Measurements from ENCODE around the gene IL4R. TPM values are rescaled to one million over a fixed set of nuclear protein-coding genes. Genes with fewer than 3 reads are reported as not detected.

Gene IL4R
- total RNA-seq, 1 donor from 2014 or later = 41.0 TPM

GRCh38 chr16:27347930-27348685 lies 34.3 kb downstream of the IL4R start:
- Mint-ChIP-seq H3K9me3 (ENCODE audit: low read depth) (no peaks in the 10 kb centered on the region), H3K4me3 (ENCODE audit: unreplicated experiment) (no peak overlapping the region), H3K27ac (ENCODE audit: unreplicated experiment) (no peak overlapping the region), H3K36me3 (ENCODE audit: low read depth) (peaks cover 41% of the 10 kb centered on the region), H3K4me1 (ENCODE audit: low read depth) (no peaks in the 10 kb centered on the region), H3K27me3 (ENCODE audit: low read depth) (no peaks in the 10 kb centered on the region)
- no peak for DNase-seq (ENCODE audit: low spot score)
- TF ChIP-seq, protein P1, sequence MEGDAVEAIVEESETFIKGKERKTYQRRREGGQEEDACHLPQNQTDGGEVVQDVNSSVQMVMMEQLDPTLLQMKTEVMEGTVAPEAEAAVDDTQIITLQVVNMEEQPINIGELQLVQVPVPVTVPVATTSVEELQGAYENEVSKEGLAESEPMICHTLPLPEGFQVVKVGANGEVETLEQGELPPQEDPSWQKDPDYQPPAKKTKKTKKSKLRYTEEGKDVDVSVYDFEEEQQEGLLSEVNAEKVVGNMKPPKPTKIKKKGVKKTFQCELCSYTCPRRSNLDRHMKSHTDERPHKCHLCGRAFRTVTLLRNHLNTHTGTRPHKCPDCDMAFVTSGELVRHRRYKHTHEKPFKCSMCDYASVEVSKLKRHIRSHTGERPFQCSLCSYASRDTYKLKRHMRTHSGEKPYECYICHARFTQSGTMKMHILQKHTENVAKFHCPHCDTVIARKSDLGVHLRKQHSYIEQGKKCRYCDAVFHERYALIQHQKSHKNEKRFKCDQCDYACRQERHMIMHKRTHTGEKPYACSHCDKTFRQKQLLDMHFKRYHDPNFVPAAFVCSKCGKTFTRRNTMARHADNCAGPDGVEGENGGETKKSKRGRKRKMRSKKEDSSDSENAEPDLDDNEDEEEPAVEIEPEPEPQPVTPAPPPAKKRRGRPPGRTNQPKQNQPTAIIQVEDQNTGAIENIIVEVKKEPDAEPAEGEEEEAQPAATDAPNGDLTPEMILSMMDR (IDR thresholded peaks at IDR 0.05) = no peak

- Mint-ChIP-seq H3K27ac (ENCODE audit: unreplicated experiment) (no peak overlapping the region), H3K9me3 (ENCODE audit: low read depth) (no peaks in the 10 kb centered on the region), H3K4me1 (ENCODE audit: low read depth) (no peaks in the 10 kb centered on the region), H3K4me3 (ENCODE audit: unreplicated experiment) (no peak overlapping the region), H3K27me3 (ENCODE audit: low read depth) (no peaks in the 10 kb centered on the region), H3K36me3 (ENCODE audit: low read depth) (peaks cover 45% of the 10 kb centered on the region)
- DNase-seq (ENCODE audit: low spot score) = no peak
- TF ChIP-seq, protein P1 (IDR thresholded peaks at IDR 0.05) = no peak
Measured at GRCh38 chr16:27349276-27349675, 35.5 kb downstream of the IL4R start.

DNA sequence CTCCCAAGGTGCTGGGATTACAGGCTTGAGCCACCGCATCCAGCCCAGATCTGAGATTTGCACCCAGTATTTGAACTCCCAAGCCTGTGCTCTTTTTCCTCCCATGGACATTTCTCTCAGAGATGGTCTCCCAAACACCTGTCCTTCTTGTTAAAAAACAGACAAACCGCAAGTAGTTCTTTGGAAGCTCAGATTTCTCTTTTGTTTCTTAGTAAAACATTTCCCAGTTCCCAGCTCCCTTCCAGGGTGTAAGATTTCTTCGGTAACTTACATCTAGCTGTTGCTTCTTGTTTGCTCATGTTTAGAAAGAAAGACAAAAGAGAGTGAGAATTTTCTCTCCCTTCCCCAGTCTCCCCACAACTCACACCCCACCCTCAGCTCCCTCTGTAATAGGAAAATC lies 36.2 kb downstream of the IL4R start:
- H3K4me1 Mint-ChIP-seq (ENCODE audit: low read depth) = no peaks in the 10 kb centered on the region
- TF ChIP-seq, protein P1 (IDR thresholded peaks at IDR 0.05) = no peak
- no peak overlapping the region for H3K27ac Mint-ChIP-seq (ENCODE audit: unreplicated experiment)
- H3K27me3 Mint-ChIP-seq (ENCODE audit: low read depth) = no peaks in the 10 kb centered on the region
- H3K36me3 Mint-ChIP-seq (ENCODE audit: low read depth) = peaks cover 52% of the 10 kb centered on the region
- H3K9me3 Mint-ChIP-seq (ENCODE audit: low read depth) = no peaks in the 10 kb centered on the region
- DNase-seq (ENCODE audit: low spot score) = no peak
- no peak overlapping the region for H3K4me3 Mint-ChIP-seq (ENCODE audit: unreplicated experiment)

DNA sequence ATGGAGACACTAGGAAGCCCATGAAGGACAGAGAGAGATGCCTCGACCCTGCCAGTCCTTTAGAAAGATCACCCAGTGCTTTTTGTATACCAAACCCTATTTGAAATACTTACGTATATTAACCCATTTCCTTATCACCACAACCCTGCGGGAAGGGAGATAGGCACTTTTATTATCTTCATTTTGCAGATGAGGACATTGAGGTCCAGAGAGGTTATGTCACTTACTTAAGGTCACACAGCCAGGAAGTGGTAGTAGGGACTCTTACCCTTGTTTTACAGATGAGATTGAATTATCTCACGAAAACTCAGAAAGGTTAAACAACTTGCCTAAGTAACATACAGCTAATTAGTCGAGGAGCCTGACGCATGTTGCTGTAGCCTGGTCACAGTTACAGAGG lies 38.2 kb downstream of the IL4R start:
- TF ChIP-seq, protein P1 (IDR thresholded peaks at IDR 0.05) = no peak
- H3K4me1 Mint-ChIP-seq (ENCODE audit: low read depth) = no peaks in the 10 kb centered on the region
- H3K27ac Mint-ChIP-seq (ENCODE audit: unreplicated experiment) = no peak overlapping the region
- peaks cover 49% of the 10 kb centered on the region for H3K36me3 Mint-ChIP-seq (ENCODE audit: low read depth)
- no peak overlapping the region for H3K4me3 Mint-ChIP-seq (ENCODE audit: unreplicated experiment)
- DNase-seq (ENCODE audit: low spot score) = no peak
- H3K9me3 Mint-ChIP-seq (ENCODE audit: low read depth) = no peaks in the 10 kb centered on the region
- no peaks in the 10 kb centered on the region for H3K27me3 Mint-ChIP-seq (ENCODE audit: low read depth)

GRCh38 chr16:27353853-27354252 lies 40.1 kb downstream of the IL4R start:
- H3K9me3 Mint-ChIP-seq (ENCODE audit: low read depth) = no peaks in the 10 kb centered on the region
- DNase-seq (ENCODE audit: low spot score) = no peak
- H3K27ac Mint-ChIP-seq (ENCODE audit: unreplicated experiment) = no peak overlapping the region

More at GRCh38 chr16:27353853-27354252, 40.1 kb downstream of the IL4R start:
- H3K36me3 Mint-ChIP-seq (ENCODE audit: low read depth) = peaks cover 47% of the 10 kb centered on the region
- H3K4me1 Mint-ChIP-seq (ENCODE audit: low read depth) = no peaks in the 10 kb centered on the region
- H3K27me3 Mint-ChIP-seq (ENCODE audit: low read depth) = no peaks in the 10 kb centered on the region
- H3K4me3 Mint-ChIP-seq (ENCODE audit: unreplicated experiment) = no peak overlapping the region
- TF ChIP-seq, protein P1 (IDR thresholded peaks at IDR 0.05) = no peak

Measured in chondrocyte (in vitro differentiated cells).